HG03354 (cell line): ENCODE measurements around the gene A2ML1.
"Not testable (repeated sequence)": the region's sequence is repeated elsewhere in the genome, so short reads cannot be mapped to it uniquely, and the experiment has no call there.

Experiments
- ATAC-seq: cut with Tn5 transposase; IDR thresholded peaks from one replicate; pipeline ENCODE4 v1.9.1; 2021; ENCODE audit warnings: mild to moderate bottlenecking; ENCODE audit not compliant: unreplicated experiment, poor library complexity, severe bottlenecking

The A2ML1 gene

GRCh38 chr12:8841778-8842177 is 19.4 kb downstream of the A2ML1 start:
- ATAC-seq, result no peak

GRCh38 chr12:8844665-8845064 is 22.2 kb downstream of the A2ML1 start:
- ATAC-seq, result no peak

GRCh38 chr12:8846305-8846704 is 23.9 kb downstream of the A2ML1 start:
- no peak for ATAC-seq

- no peak for ATAC-seq
Measured at GRCh38 chr12:8847435-8847834, 25.0 kb downstream of the A2ML1 start.

- no peak for ATAC-seq
Measured at GRCh38 chr12:8849876-8850275, 27.5 kb downstream of the A2ML1 start.

- ATAC-seq, result no peak
Measured at GRCh38 chr12:8852119-8852518, 29.7 kb downstream of the A2ML1 start.

- no peak for ATAC-seq
Measured at GRCh38 chr12:8855891-8856290, 33.5 kb downstream of the A2ML1 start.

GRCh38 chr12:8859448-8859847 is 37.0 kb downstream of the A2ML1 start:
- ATAC-seq, result not testable (repeated sequence)

- ATAC-seq, result no peak
Measured at GRCh38 chr12:8860165-8860961, 37.9 kb downstream of the A2ML1 start.

GRCh38 chr12:8866429-8866828 is 44.0 kb downstream of the A2ML1 start:
- ATAC-seq, result no peak

- no peak for ATAC-seq
Measured at GRCh38 chr12:8867009-8867408, 44.6 kb downstream of the A2ML1 start.

GRCh38 chr12:8867786-8868185 is 45.4 kb downstream of the A2ML1 start:
- no peak for ATAC-seq

GRCh38 chr12:8870586-8870985 is 48.2 kb downstream of the A2ML1 start:
- no peak for ATAC-seq

GRCh38 chr12:8871068-8871467 is 48.6 kb downstream of the A2ML1 start:
- no peak for ATAC-seq

GRCh38 chr12:8876887-8877286 is 54.5 kb downstream of the A2ML1 start:
- ATAC-seq, result no peak

GRCh38 chr12:8886502-8887284 is 64.3 kb downstream of the A2ML1 start:
- no peak for ATAC-seq

GRCh38 chr12:8887285-8887715 is 64.9 kb downstream of the A2ML1 start:
- ATAC-seq, result no peak

- ATAC-seq, result no peak
Measured at GRCh38 chr12:8890313-8891085, 68.1 kb downstream of the A2ML1 start.

- no peak for ATAC-seq
Measured at GRCh38 chr12:8891976-8892375, 69.6 kb downstream of the A2ML1 start.

- ATAC-seq, result no peak
Measured at GRCh38 chr12:8894378-8894777, 72.0 kb downstream of the A2ML1 start.
